A673 (cell line): ENCODE results near the gene ADAMTS3. TPM values are rescaled to one million over a fixed set of nuclear protein-coding genes. Genes with fewer than 3 reads are reported as not detected.

Experiments
- BruUV-seq: library from RNA; stranded (reverse); fragments of 400-500 nt; replicated peaks from 2 replicates; lab custom pipeline; 2021; lab: Mats Ljungman, UMichigan
- CTCF ChIA-PET: fragments of 300-600 bp; sonication (Branson Sonifier 250); formaldehyde crosslinking; loops from one replicate; lab custom pipeline; 2022; ENCODE audit warnings: antibody characterized with exemption; lab: Charles Lee
- POLR2A ChIA-PET: fragments of 300-600 bp; sonication (Branson Sonifier 250); formaldehyde crosslinking; loops from one replicate; lab custom pipeline; 2022; ENCODE audit warnings: antibody characterized with exemption; ENCODE audit not compliant: low non-redundant PET; lab: Charles Lee
- DNase-seq: peaks from one replicate; pipeline ENCODE4 v3.0.0-alpha.2; 2015; ENCODE audit warnings: low spot score
- H3K27ac ChIP-seq: fragments of 200-600 bp; sonication (generic); 2 replicates; pipeline ENCODE4 v1.5.1; 2016; ENCODE audit warnings: mixed run types, low read depth, mild to moderate bottlenecking, mixed read lengths, antibody characterized with exemption, low read length; ENCODE audit not compliant: poor library complexity, severe bottlenecking
- H3K27me3 ChIP-seq: fragments of 200-600 bp; sonication (generic); replicated peaks from 2 replicates; pipeline ENCODE4 v1.6.1; 2017; ENCODE audit warnings: mixed run types, low read depth, mild to moderate bottlenecking, mixed read lengths, antibody characterized with exemption, low read length; ENCODE audit not compliant: insufficient read depth, poor library complexity
- H3K36me3 ChIP-seq: fragments of 200-600 bp; sonication (generic); 2 replicates; pipeline ENCODE4 v1.6.1; 2016; ENCODE audit warnings: mixed run types, mild to moderate bottlenecking, mixed read lengths, antibody characterized with exemption, low read length; ENCODE audit not compliant: insufficient read depth, poor library complexity, severe bottlenecking
- H3K4me1 ChIP-seq: fragments of 200-600 bp; sonication (generic); 2 replicates; pipeline ENCODE4 v1.6.1; 2017; ENCODE audit warnings: mixed run types, mild to moderate bottlenecking, mixed read lengths, antibody characterized with exemption, low read length; ENCODE audit not compliant: insufficient read depth, poor library complexity, severe bottlenecking
- H3K4me3 ChIP-seq: fragments of 200-600 bp; sonication (generic); 2 replicates; pipeline ENCODE4 v1.5.1; 2016; ENCODE audit warnings: low read depth, mixed run types, mild to moderate bottlenecking, mixed read lengths, low read length; ENCODE audit not compliant: poor library complexity, severe bottlenecking
- H3K9me3 ChIP-seq: fragments of 200-600 bp; sonication (generic); 2 replicates; pipeline ENCODE4 v1.6.1; 2016; ENCODE audit warnings: mixed run types, low read depth, mild to moderate bottlenecking, mixed read lengths, antibody characterized with exemption, low read length; ENCODE audit not compliant: poor library complexity, severe bottlenecking
- EZH2 ChIP-seq: fragments of 200-600 bp; sonication (generic); IDR thresholded peaks from 2 replicates; pipeline ENCODE4 v1.6.1; 2017; ENCODE audit warnings: borderline replicate concordance, low read depth, mild to moderate bottlenecking, mixed read lengths, antibody characterized with exemption, low read length; ENCODE audit not compliant: poor library complexity, severe bottlenecking
- intact Hi-C: fragments of 100-400 bp; cut with micrococcal nuclease; formaldehyde crosslinking; loops from one replicate; pipeline ENCODE4 v1.10.0; 2022; ENCODE audit not compliant: unreplicated experiment
- total RNA-seq: library from RNA; stranded (reverse); gene quantifications from 2 replicates; pipeline ENCODE4 v1.2.3, GENCODE V29; 2021
- TF ChIP-seq, protein P1 (sequence below): fragments of 300-800, 200-600 bp; sonication (generic); conservative IDR thresholded peaks from 2 replicates; pipeline ENCODE4 v1.5.1; 2017; ENCODE audit warnings: low read depth, mild to moderate bottlenecking, antibody characterized with exemption, low read length, moderate library complexity, mixed read lengths

The ADAMTS3 gene
- total RNA-seq, 1 experiment from 2014 or later: 0.17 TPM

- Histone ChIP-seq H3K9me3 (no peaks in the 10 kb centered on the region), H3K4me3 (no peak overlapping the region), H3K36me3 (no peaks in the 10 kb centered on the region), H3K27ac (no peak overlapping the region), H3K4me1 (peaks cover 3% of the 10 kb centered on the region), H3K27me3 (no peaks in the 10 kb centered on the region)
- intact Hi-C loops: no loop called here
- DNase-seq: no peak
- no peak for TF ChIP-seq EZH2
- TF ChIP-seq, protein P1, sequence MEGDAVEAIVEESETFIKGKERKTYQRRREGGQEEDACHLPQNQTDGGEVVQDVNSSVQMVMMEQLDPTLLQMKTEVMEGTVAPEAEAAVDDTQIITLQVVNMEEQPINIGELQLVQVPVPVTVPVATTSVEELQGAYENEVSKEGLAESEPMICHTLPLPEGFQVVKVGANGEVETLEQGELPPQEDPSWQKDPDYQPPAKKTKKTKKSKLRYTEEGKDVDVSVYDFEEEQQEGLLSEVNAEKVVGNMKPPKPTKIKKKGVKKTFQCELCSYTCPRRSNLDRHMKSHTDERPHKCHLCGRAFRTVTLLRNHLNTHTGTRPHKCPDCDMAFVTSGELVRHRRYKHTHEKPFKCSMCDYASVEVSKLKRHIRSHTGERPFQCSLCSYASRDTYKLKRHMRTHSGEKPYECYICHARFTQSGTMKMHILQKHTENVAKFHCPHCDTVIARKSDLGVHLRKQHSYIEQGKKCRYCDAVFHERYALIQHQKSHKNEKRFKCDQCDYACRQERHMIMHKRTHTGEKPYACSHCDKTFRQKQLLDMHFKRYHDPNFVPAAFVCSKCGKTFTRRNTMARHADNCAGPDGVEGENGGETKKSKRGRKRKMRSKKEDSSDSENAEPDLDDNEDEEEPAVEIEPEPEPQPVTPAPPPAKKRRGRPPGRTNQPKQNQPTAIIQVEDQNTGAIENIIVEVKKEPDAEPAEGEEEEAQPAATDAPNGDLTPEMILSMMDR: no peak
- POLR2A ChIA-PET: no interaction called here
- CTCF ChIA-PET: interaction anchor here (0.6 kb wide), 1 partner anchor 1013 kb away, joined by 3 read pairs; no protein-coding TSS in a partner anchor
- BruUV-seq: no TSS peak
Measured at GRCh38 chr4:72323227-72323626, 245.8 kb downstream of the ADAMTS3 start.

DNA sequence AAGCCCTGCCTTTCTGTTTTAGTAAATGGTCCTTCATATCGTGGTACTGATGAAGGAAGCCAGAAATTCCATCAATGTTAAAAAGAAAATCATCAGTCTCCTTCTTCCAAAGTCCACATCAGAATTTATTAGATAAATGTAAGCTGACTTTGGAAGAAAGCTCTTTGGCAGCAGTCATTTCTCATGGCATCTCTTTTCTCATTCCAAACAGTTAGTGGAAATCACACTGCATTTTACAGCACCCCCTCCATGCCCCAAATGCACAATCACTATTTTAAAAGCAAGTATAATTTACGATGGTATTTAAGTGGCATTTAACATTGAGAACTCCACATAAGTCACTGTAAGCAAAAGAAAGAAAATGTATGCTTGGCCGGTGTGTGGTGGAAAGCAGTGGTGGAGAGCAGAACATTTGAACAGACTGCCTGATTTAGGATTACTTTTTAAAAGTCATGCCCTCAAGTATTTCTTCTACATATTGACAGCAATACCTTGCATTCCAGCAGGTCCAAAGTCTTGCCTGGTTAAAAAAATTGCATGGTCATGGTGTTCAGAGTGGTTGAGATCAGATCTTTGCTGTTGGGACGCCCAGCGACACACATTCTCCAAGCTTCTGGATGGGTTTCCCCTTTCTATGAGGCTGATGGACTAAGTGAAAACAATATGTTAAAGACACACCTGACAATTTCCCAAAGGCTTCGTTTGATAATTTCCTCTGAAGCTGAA lies 248.6 kb downstream of the ADAMTS3 start:
- H3K27ac ChIP-seq: no peak overlapping the region
- no peaks in the 10 kb centered on the region for H3K9me3 ChIP-seq
- POLR2A ChIA-PET: no interaction called here
- H3K4me3 ChIP-seq: no peak overlapping the region
- CTCF ChIA-PET: no interaction called here
- intact Hi-C loops: no loop called here
- H3K4me1 ChIP-seq: peaks cover 3% of the 10 kb centered on the region
- no TSS peak for BruUV-seq
- no peak for DNase-seq
- no peaks in the 10 kb centered on the region for H3K36me3 ChIP-seq
- TF ChIP-seq, protein P1: no peak
- TF ChIP-seq EZH2: no peak
- no peaks in the 10 kb centered on the region for H3K27me3 ChIP-seq

GRCh38 chr4:72319601-72320021 lies 249.4 kb downstream of the ADAMTS3 start:
- no peak overlapping the region for H3K27ac ChIP-seq
- BruUV-seq: no TSS peak
- TF ChIP-seq, protein P1: no peak
- no peak for TF ChIP-seq EZH2
- no peaks in the 10 kb centered on the region for H3K9me3 ChIP-seq
- peaks cover 3% of the 10 kb centered on the region for H3K4me1 ChIP-seq
- peak; percentile 57 for DNase-seq
- ChIA-PET POLR2A (no interaction called here), CTCF (no interaction called here)
- no peak overlapping the region for H3K4me3 ChIP-seq
- intact Hi-C loops: no loop called here
- H3K36me3 ChIP-seq: no peaks in the 10 kb centered on the region
- H3K27me3 ChIP-seq: no peaks in the 10 kb centered on the region
